ENCODE results near the gene GCNA. TPM values are rescaled to one million over a fixed set of nuclear protein-coding genes. Genes with fewer than 3 reads are reported as not detected.

The GCNA gene
- total RNA-seq, 2 donors from 2014 or later, result 2.1 to 2.3 TPM

DNA sequence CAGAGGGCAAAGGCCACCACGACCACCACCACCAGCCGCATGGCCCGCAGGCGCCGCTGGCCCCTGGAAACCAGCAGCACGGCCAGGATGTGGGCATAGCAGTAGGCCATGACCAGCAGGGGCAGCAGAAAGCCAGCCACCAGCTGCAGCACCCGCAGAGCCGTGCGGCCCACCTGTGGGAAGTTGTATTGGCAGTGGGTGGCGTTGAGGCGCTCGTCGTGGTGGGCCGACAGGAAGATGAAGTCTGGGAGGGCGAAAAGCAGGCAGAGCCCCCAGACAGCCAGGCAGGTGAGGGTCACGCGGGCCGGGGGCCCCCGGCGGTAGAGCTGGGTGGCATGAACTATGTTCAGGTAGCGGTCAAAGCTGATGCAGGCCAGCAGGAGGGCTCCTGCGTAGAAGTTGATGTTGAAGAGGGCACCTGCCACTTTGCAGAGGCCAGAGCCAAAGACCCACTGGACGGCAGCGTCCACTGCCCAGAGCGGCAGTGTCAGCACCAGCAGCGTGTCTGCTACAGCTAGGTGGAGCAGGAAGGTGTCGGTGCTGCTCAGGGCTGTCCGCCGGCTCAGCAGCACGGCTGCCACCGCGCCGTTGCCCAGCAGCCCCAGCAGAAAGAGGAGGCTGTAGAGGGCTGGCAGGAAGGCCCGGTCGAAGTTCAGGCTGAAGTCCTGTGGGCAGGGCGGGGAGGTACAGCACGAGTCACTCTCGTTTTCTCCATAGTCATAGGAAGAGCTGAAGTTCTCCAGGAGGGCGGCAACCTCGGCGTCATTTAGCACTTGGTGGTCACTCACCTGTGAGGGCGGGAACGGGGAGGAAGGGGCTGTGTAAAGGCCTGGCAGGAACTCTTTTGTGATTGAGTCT, 38.7 kb downstream of the GCNA start:
- H3K9me3 Mint-ChIP-seq, result peaks cover 83% of the 10 kb centered on the region

DNA sequence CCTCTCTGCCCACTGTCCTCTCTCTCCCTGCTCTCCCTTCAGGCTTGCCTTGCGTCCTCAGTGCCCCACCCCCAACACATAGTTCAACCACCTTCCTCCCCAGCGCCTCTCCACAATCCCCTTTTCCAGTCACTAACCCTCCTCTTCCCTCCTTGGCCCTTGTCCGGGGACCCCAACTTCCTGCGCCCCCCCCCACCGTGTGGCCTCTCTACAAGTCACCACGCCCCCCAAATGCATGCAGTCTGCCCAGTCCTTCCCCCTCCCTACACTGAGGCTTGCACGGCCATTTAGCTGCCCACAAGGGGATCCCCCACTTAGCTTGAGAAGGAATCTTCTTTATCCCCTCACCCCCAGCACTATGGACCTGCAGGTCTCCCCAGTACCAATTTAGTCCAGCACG, 39.5 kb downstream of the GCNA start:
- H3K4me1 Mint-ChIP-seq, result no peaks in the 10 kb centered on the region
- no peak overlapping the region for H3K27ac Mint-ChIP-seq
- Histone ChIP-seq H3K27me3 (ENCODE audit: control insufficient read depth, insufficient read depth, low read length, poor library complexity, severe bottlenecking) (no peaks in the 10 kb centered on the region), H3K9me3 (ENCODE audit: control insufficient read depth, low read length) (no peaks in the 10 kb centered on the region), H3K36me3 (ENCODE audit: control insufficient read depth, insufficient read depth, low read length) (peaks cover 1% of the 10 kb centered on the region), H3K4me3 (ENCODE audit: low read length) (no peak overlapping the region), H3K9ac (ENCODE audit: extremely low read depth, low read length, poor library complexity, severe bottlenecking) (no peak overlapping the region), H3K27ac (ENCODE audit: low read depth, low read length) (no peak overlapping the region), H3K4me1 (ENCODE audit: control insufficient read depth, insufficient read depth, low read length) (no peaks in the 10 kb centered on the region)
- 88% methylated on average over 6 of the region's 8 CpGs; no CpG with 5 or more reads in 1 of the 2 experiments for WGBS, 2 experiments (ENCODE audit: insufficient coverage in 1 of 2, insufficient read length in 1 of 2)
- H3K27me3 Mint-ChIP-seq (ENCODE audit: insufficient read depth), result no peaks in the 10 kb centered on the region
- H3K4me3 Mint-ChIP-seq, result no peak overlapping the region
- TF ChIP-seq, protein P1, sequence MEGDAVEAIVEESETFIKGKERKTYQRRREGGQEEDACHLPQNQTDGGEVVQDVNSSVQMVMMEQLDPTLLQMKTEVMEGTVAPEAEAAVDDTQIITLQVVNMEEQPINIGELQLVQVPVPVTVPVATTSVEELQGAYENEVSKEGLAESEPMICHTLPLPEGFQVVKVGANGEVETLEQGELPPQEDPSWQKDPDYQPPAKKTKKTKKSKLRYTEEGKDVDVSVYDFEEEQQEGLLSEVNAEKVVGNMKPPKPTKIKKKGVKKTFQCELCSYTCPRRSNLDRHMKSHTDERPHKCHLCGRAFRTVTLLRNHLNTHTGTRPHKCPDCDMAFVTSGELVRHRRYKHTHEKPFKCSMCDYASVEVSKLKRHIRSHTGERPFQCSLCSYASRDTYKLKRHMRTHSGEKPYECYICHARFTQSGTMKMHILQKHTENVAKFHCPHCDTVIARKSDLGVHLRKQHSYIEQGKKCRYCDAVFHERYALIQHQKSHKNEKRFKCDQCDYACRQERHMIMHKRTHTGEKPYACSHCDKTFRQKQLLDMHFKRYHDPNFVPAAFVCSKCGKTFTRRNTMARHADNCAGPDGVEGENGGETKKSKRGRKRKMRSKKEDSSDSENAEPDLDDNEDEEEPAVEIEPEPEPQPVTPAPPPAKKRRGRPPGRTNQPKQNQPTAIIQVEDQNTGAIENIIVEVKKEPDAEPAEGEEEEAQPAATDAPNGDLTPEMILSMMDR (conservative IDR thresholded peaks at IDR 0.05), result no peak
- H3K9me3 Mint-ChIP-seq, result peaks cover 80% of the 10 kb centered on the region
- H3K36me3 Mint-ChIP-seq (ENCODE audit: low read depth), result peaks cover 15% of the 10 kb centered on the region
- DNase-seq, result no peak

More for the DNA sequence above, 38.7 kb downstream of the GCNA start:
- DNase-seq, result peak; percentile 51
- H3K9ac ChIP-seq (ENCODE audit: extremely low read depth, low read length, poor library complexity, severe bottlenecking), result no peak overlapping the region
- H3K36me3 ChIP-seq (ENCODE audit: control insufficient read depth, insufficient read depth, low read length), result peaks cover 7% of the 10 kb centered on the region
- H3K4me3 Mint-ChIP-seq, result no peak overlapping the region
- H3K4me3 ChIP-seq (ENCODE audit: low read length), result no peak overlapping the region
- H3K27me3 ChIP-seq (ENCODE audit: control insufficient read depth, insufficient read depth, low read length, poor library complexity, severe bottlenecking), result no peaks in the 10 kb centered on the region
- WGBS, 2 experiments (ENCODE audit: insufficient coverage in 1 of 2, insufficient read length in 1 of 2), result 91 to 95% methylated on average over 6 to 43 of the region's 43 CpGs
- no peaks in the 10 kb centered on the region for H3K4me1 ChIP-seq (ENCODE audit: control insufficient read depth, insufficient read depth, low read length)
- H3K27ac ChIP-seq (ENCODE audit: low read depth, low read length), result no peak overlapping the region
- no peaks in the 10 kb centered on the region for H3K27me3 Mint-ChIP-seq (ENCODE audit: insufficient read depth)
- peaks cover 18% of the 10 kb centered on the region for H3K36me3 Mint-ChIP-seq (ENCODE audit: low read depth)
- H3K4me1 Mint-ChIP-seq, result no peaks in the 10 kb centered on the region
- H3K9me3 ChIP-seq (ENCODE audit: control insufficient read depth, low read length), result no peaks in the 10 kb centered on the region
- no peak overlapping the region for H3K27ac Mint-ChIP-seq
- TF ChIP-seq, protein P1 (conservative IDR thresholded peaks at IDR 0.05), result peak; percentile 39

DNA sequence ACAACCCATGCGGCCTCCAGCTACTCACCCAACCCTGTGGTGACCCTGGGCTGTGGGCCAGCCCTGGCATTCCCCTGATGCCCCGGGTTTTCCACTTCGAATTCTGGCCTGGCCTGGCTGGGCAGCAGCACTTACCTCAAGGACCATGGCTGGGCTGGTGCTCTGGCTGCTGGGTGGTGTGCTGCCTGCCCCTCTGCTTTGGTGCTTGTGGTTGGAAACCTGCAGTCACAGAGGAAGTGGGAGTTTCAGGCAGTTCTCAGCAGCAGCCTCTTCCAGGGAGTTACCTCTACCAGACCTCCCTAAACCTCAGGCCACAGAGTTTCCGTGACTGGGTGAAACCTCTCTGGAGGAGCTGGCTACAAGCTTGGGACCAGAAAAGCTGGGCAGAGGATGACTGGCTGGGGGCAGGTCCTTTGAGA, 40.1 kb downstream of the GCNA start, which contains the start of gene CXCR3:
TSS of gene CXCR3 (minus strand) at position 209 of the 419 bp plus-strand sequence. CDS start at position 147, 62 bp downstream.
- Histone ChIP-seq H3K27ac (ENCODE audit: low read depth, low read length) (no peak within 1 kb of the TSS), H3K4me3 (ENCODE audit: low read length) (no peak within 1 kb of the TSS), H3K27me3 (ENCODE audit: control insufficient read depth, insufficient read depth, low read length, poor library complexity, severe bottlenecking) (no peaks in the 10 kb centered on the region), H3K36me3 (ENCODE audit: control insufficient read depth, insufficient read depth, low read length) (no peaks in the 10 kb centered on the region), H3K9me3 (ENCODE audit: control insufficient read depth, low read length) (no peaks in the 10 kb centered on the region), H3K4me1 (ENCODE audit: control insufficient read depth, insufficient read depth, low read length) (no peaks in the 10 kb centered on the region), H3K9ac (ENCODE audit: extremely low read depth, low read length, poor library complexity, severe bottlenecking) (no peak within 1 kb of the TSS)
- TF ChIP-seq, protein P1 (conservative IDR thresholded peaks at IDR 0.05), result no peak
- Mint-ChIP-seq H3K27ac (no peak within 1 kb of the TSS), H3K9me3 (peaks cover 81% of the 10 kb centered on the region), H3K36me3 (ENCODE audit: low read depth) (peaks cover 12% of the 10 kb centered on the region), H3K4me3 (no peak within 1 kb of the TSS), H3K4me1 (no peaks in the 10 kb centered on the region), H3K27me3 (ENCODE audit: insufficient read depth) (no peaks in the 10 kb centered on the region)
- WGBS, 2 experiments (ENCODE audit: insufficient coverage in 1 of 2, insufficient read length in 1 of 2), result 99% methylated on average over 4 of the region's 4 CpGs; no CpG with 5 or more reads in 1 of the 2 experiments
- DNase-seq, result no peak

All from endodermal cell (in vitro differentiated cells).